GM12878 (cell line): ENCODE measurements around the gene PGAP6. TPM values are rescaled to one million over a fixed set of nuclear protein-coding genes. Genes with fewer than 3 reads are reported as not detected.

Experiments
- ATAC-seq: fragments of 200-7000 bp; cut with Tn5 transposase; 3 replicates; pipeline ENCODE4 v1.9.1; 2020; ENCODE audit warnings: mild to moderate bottlenecking, moderate library complexity
- BruUV-seq: library from RNA; stranded (reverse); fragments of 400-500 nt; replicated peaks from 2 replicates; lab custom pipeline; 2021; lab: Mats Ljungman, UMichigan
- CTCF ChIA-PET: fragments of 300-600 bp; sonication (Branson Sonifier 250); formaldehyde crosslinking; extraction: SDS; loops from one replicate; lab custom pipeline; 2021; ENCODE audit warnings: inconsistent platforms; lab: Yijun Ruan, JAX
- POLR2A ChIA-PET: fragments of 350-600 bp; formaldehyde crosslinking; extraction: SDS; loops from one replicate; lab custom pipeline; 2021; ENCODE audit warnings: inconsistent platforms; lab: Charles Lee
- RAD21 ChIA-PET: fragments of 300-600 bp; sonication (Branson Sonifier 250); formaldehyde crosslinking; loops from one replicate; lab custom pipeline; 2023; ENCODE audit warnings: antibody characterized with exemption; ENCODE audit not compliant: unreplicated experiment; lab: Charles Lee
- SMC1A ChIA-PET: fragments of 300-600 bp; sonication (Branson Sonifier 250); formaldehyde crosslinking; loops from one replicate; lab custom pipeline; 2023; ENCODE audit not compliant: unreplicated experiment, uncharacterized antibody; lab: Charles Lee
- DNase-seq: peaks from one replicate; pipeline ENCODE4 v3.0.0-alpha.2; 2011; ENCODE audit warnings: low read depth, low spot score
- FAIRE-seq: peaks from 3 replicates; lab custom pipeline; 2011; peaks lifted over from hg19 to GRCh38; lab: Jason Lieb, UNC
- H2AFZ ChIP-seq: 2 replicates; pipeline ENCODE4 v1.6.0; 2011; ENCODE audit warnings: low read depth, low read length, control low read depth; ENCODE audit not compliant: control insufficient read depth
- H3K27ac ChIP-seq: 2 replicates; pipeline ENCODE4 v1.5.1; 2011; ENCODE audit warnings: control low read depth; ENCODE audit not compliant: control insufficient read depth, insufficient read depth
- H3K27me3 ChIP-seq, 2 experiments: replicated peaks in 1 of 2; 2 replicates each; pipeline versions ENCODE4 v1.6.0 to v1.6.1; 2011; ENCODE audit warnings: low read length in 1 of 2; ENCODE audit not compliant: control insufficient read depth in 2 of 2, insufficient read depth in 2 of 2
- H3K36me3 ChIP-seq, 2 experiments: 2 replicates each; pipeline ENCODE4 v1.5.1; 2011; ENCODE audit warnings: low read length in 1 of 2; ENCODE audit not compliant: control insufficient read depth in 2 of 2, insufficient read depth in 2 of 2
- H3K4me1 ChIP-seq: 2 replicates; pipeline ENCODE4 v1.6.1; 2011; ENCODE audit warnings: mild to moderate bottlenecking, low read length, moderate library complexity, mixed read lengths; ENCODE audit not compliant: control insufficient read depth, insufficient read depth
- H3K4me2 ChIP-seq: 2 replicates; pipeline ENCODE4 v1.6.0; 2011; ENCODE audit warnings: control low read depth; ENCODE audit not compliant: control insufficient read depth, insufficient read depth
- H3K4me3 ChIP-seq: fragments of 200-600 bp; sonication (generic); 2 replicates; pipeline ENCODE4 v1.5.1; 2016
- H3K79me2 ChIP-seq: 2 replicates; pipeline ENCODE4 v1.6.0; 2011; ENCODE audit warnings: low read length; ENCODE audit not compliant: control insufficient read depth, insufficient read depth
- H3K9ac ChIP-seq: 2 replicates; pipeline ENCODE4 v1.8.0; 2011; ENCODE audit warnings: low read length, control low read depth, mixed read lengths; ENCODE audit not compliant: control insufficient read depth, insufficient read depth
- H3K9me3 ChIP-seq: replicated peaks from 3 replicates; pipeline ENCODE4 v1.5.1; 2011; ENCODE audit warnings: mild to moderate bottlenecking, low read length; ENCODE audit not compliant: control insufficient read depth, insufficient read depth
- H4K20me1 ChIP-seq: 2 replicates; pipeline ENCODE4 v1.6.0; 2011; ENCODE audit not compliant: control insufficient read depth, insufficient read depth
- BHLHE40 ChIP-seq, 2 experiments: fragments of 450-650 bp in 1 of 2; IDR thresholded peaks; 2 replicates each; pipeline ENCODE4 v1.6.1; 2011 to 2017; ENCODE audit warnings: low read depth in 2 of 2, borderline replicate concordance in 1 of 2, improper control_type of control experiment in 1 of 2, low read length in 1 of 2, mild to moderate bottlenecking in 1 of 2
- CBX3 ChIP-seq: fragments of 200-600 bp; sonication (generic); IDR thresholded peaks from 2 replicates; pipeline ENCODE4 v1.6.1; 2016; ENCODE audit warnings: low read depth, borderline replicate concordance
- HDAC6 ChIP-seq: fragments of 200-600 bp; sonication (generic); IDR thresholded peaks from one replicate; pipeline ENCODE4 v1.8.0; 2017; ENCODE audit warnings: antibody characterized with exemption; ENCODE audit not compliant: unreplicated experiment
- HDGF ChIP-seq: fragments of 450-650 bp; IDR thresholded peaks from 2 replicates; pipeline ENCODE4 v1.6.1; 2016; ENCODE audit warnings: antibody characterized with exemption
- KLF5 ChIP-seq: fragments of 450-650 bp; IDR thresholded peaks from 2 replicates; pipeline ENCODE4 v1.6.1; 2014; ENCODE audit warnings: mild to moderate bottlenecking; ENCODE audit not compliant: partially characterized antibody
- MAX ChIP-seq: IDR thresholded peaks from 2 replicates; pipeline ENCODE4 v1.6.1; 2012; ENCODE audit warnings: low read depth, low read length, improper control_type of control experiment
- NFYA ChIP-seq: IDR thresholded peaks from 2 replicates; pipeline ENCODE4 v1.6.1; 2011; ENCODE audit warnings: low read depth, mild to moderate bottlenecking, low read length, improper control_type of control experiment, borderline replicate concordance
- PKNOX1 ChIP-seq: fragments of 450-650 bp; IDR thresholded peaks from 2 replicates; pipeline ENCODE4 v1.6.1; 2016; ENCODE audit warnings: mild to moderate bottlenecking
- RAD21 ChIP-seq: IDR thresholded peaks from 2 replicates; pipeline ENCODE4 v1.6.1; 2011; ENCODE audit warnings: mild to moderate bottlenecking, low read depth, low read length, moderate library complexity; ENCODE audit not compliant: insufficient read depth
- RB1 ChIP-seq: fragments of 450-650 bp; formaldehyde crosslinking; IDR thresholded peaks from 2 replicates; pipeline ENCODE4 v1.6.1; 2017; ENCODE audit warnings: mild to moderate bottlenecking, borderline replicate concordance
- SIX5 ChIP-seq: IDR thresholded peaks from 2 replicates; pipeline ENCODE4 v1.6.1; 2011; ENCODE audit warnings: mild to moderate bottlenecking, low read depth, low read length, moderate library complexity; ENCODE audit not compliant: severe bottlenecking
- SMAD1 ChIP-seq: fragments of 450-650 bp; IDR thresholded peaks from 2 replicates; pipeline ENCODE4 v1.6.1; 2018; ENCODE audit warnings: mild to moderate bottlenecking, low read depth; ENCODE audit not compliant: partially characterized antibody
- ZNF217 ChIP-seq: fragments of 450-650 bp; IDR thresholded peaks from 2 replicates; pipeline ENCODE4 v1.6.1; 2017; ENCODE audit warnings: antibody characterized with exemption, mild to moderate bottlenecking
- WGBS: methylation state at CpG from one replicate; pipeline ENCODE4 v1.1.6; 2016; ENCODE audit warnings: low lambda C conversion rate; ENCODE audit not compliant: insufficient replicate concordance, insufficient coverage; ENCODE audit errors: missing lambda C conversion rate; 5-methylcytosine and 5-hydroxymethylcytosine counted together
- in situ Hi-C: fragments of 300-500 bp; cut with MboI; formaldehyde crosslinking; loops from 9 replicates; pipeline ENCODE4 v1.14.3; 2018; ENCODE audit warnings: mixed read lengths
- intact Hi-C: fragments of 100-400 bp; cut with micrococcal nuclease; formaldehyde crosslinking; loops from one replicate; pipeline ENCODE4 v1.14.2; 2022; ENCODE audit not compliant: unreplicated experiment
- polyA plus RNA-seq, 11 experiments: library from polyadenylated mRNA; depleted of rRNA in 4 of 11; unstranded in 6 of 11; stranded (reverse) in 5 of 11; fragments of >200 nt; fragmentation: Nextera tagmentation in 4 of 11; fragmentation: Illumina TruSeq in 1 of 11; extraction: Ambion mirVana in 4 of 11; extraction: Trizol in 1 of 11; gene quantifications; 1 replicate in 1 of 11; 2 replicates in 10 of 11; pipeline versions ENCODE4 v1.2.1 to v1.2.3, GENCODE V29; 2011 to 2016; ENCODE audit warnings: inconsistent platforms in 2 of 11, missing spikeins in 2 of 11, low read depth in 1 of 11
- total RNA-seq, 4 experiments: library from RNA; depleted of rRNA in 3 of 4; stranded (reverse); fragments of >200 nt in 3 of 4; fragmentation: Illumina TruSeq in 1 of 4; extraction: Trizol in 1 of 4; gene quantifications; 2 replicates each; pipeline versions ENCODE4 v1.2.1 to v1.2.3, GENCODE V29; 2013 to 2021

PGAP6 gene
- total and polyA plus RNA-seq, 10 of the 15 experiments (the other 5 are each of a cell fraction or from before 2014, with no cell fraction given) = 0.76 to 48.8 (median 18.4) TPM

GRCh38 chr16:361341-361871 lies 20.4 kb downstream of the PGAP6 start:
- DNase-seq (no peak), ATAC-seq (no peak), FAIRE-seq (no peak)
- BruUV-seq = no TSS peak
- Histone ChIP-seq H2AFZ (no peak overlapping the region), H3K9ac (no peak overlapping the region), H3K4me3 (no peak overlapping the region), H3K36me3 (peaks cover 0 to 3% of the 10 kb centered on the region in 2 experiments; a peak in 2 of 4 replicates), H3K27me3 (no peaks in the 10 kb centered on the region), H3K27ac (no peak overlapping the region), H3K4me1 (no peaks in the 10 kb centered on the region), H3K4me2 (no peak overlapping the region), H3K9me3 (no peaks in the 10 kb centered on the region), H4K20me1 (no peaks in the 10 kb centered on the region), H3K79me2 (no peaks in the 10 kb centered on the region)
- CTCF ChIA-PET = interaction anchor here (1.0 to 2.5 kb wide), 10 partner anchors 9 to 296 kb away, joined by 3 to 29 read pairs (median 9); partner anchors contain the start of gene MRPL28
- intact Hi-C loops (no loop called here), in situ Hi-C loops (no loop called here)
- SMC1A ChIA-PET = interaction anchor here (1.3 to 2.1 kb wide), 3 partner anchors 9 to 254 kb away, joined by 3 to 12 read pairs (median 8); partner anchors contain the start of gene MRPL28
- 61% methylated on average over 22 of the region's 30 CpGs for WGBS
- POLR2A ChIA-PET = no interaction called here
- TF ChIP-seq NFYA (no peak), PKNOX1 (no peak), HDAC6 (no peak), ZNF217 (no peak), SIX5 (no peak), CBX3 (no peak), BHLHE40 (IDR thresholded peaks at IDR 0.05; ENCODE audit: borderline replicate concordance in 1 of 2, low read depth in 2 of 2, low read length in 1 of 2) (no peak), KLF5 (no peak), RAD21 (no peak), RB1 (no peak), MAX (no peak), SMAD1 (no peak), HDGF (no peak)
- RAD21 ChIA-PET = interaction anchor here (0.8 to 1.6 kb wide), 5 partner anchors 9 to 296 kb away, joined by 3 to 19 read pairs (median 5); partner anchors contain the start of gene MRPL28
